Tibial nerve (tissue), 4 donors: ENCODE results near the gene COA8.

ENCODE experiments used
- CTCF ChIP-seq, 5 experiments: fragments of 200-600 bp in 3 of 5; fragments of 450-650 bp in 2 of 5; sonication (generic) in 3 of 5; IDR thresholded peaks; one replicate each; pipeline ENCODE4 v1.5.1; 2016 to 2019; ENCODE audit warnings: antibody characterized with exemption in 5 of 5, mild to moderate bottlenecking in 3 of 5, moderate library complexity in 2 of 5
- EP300 ChIP-seq, 2 donors: sonication (generic); formaldehyde crosslinking; IDR thresholded peaks; one replicate each; pipeline ENCODE4 v1.6.1; 2017; ENCODE audit warnings: antibody characterized with exemption in 2 of 2, mild to moderate bottlenecking in 1 of 2
- POLR2A ChIP-seq, 2 donors: fragments of 450-650 bp; IDR thresholded peaks; one replicate each; pipeline ENCODE4 v1.6.1; 2017; ENCODE audit warnings: antibody characterized with exemption in 2 of 2, mild to moderate bottlenecking in 2 of 2, moderate library complexity in 2 of 2

GRCh38 chr14:103543140-103543539 is 19.6 kb upstream of the COA8 start:
- no peak for TF ChIP-seq CTCF (IDR thresholded peaks at IDR 0.05)
- TF ChIP-seq POLR2A (IDR thresholded peaks at IDR 0.05) = no peak
- no peak for TF ChIP-seq EP300 (IDR thresholded peaks at IDR 0.05)
